Keratinocyte (primary cell): ENCODE measurements around the gene USP12. TPM values are rescaled to one million over a fixed set of nuclear protein-coding genes. Genes with fewer than 3 reads are reported as not detected.

Experiments used
- DNase-seq: peaks from one replicate; pipeline ENCODE4 v3.0.0-alpha.2; 2011; ENCODE audit warnings: low read depth, missing footprints, low spot score
- FAIRE-seq: peaks from 2 replicates; lab custom pipeline; 2011; peaks lifted over from hg19 to GRCh38; lab: Jason Lieb, UNC
- H2AFZ ChIP-seq: 2 replicates; pipeline ENCODE4 v1.6.0; 2012; ENCODE audit warnings: low read length, control low read depth, inconsistent platforms; ENCODE audit not compliant: control insufficient read depth
- H3K27ac ChIP-seq: 2 replicates; pipeline ENCODE4 v1.5.1; 2011; ENCODE audit warnings: low read length; ENCODE audit not compliant: control insufficient read depth, insufficient read depth
- H3K27me3 ChIP-seq: 3 replicates; pipeline ENCODE4 v1.6.0; 2011; ENCODE audit warnings: low read length; ENCODE audit not compliant: control insufficient read depth, insufficient read depth; ENCODE audit errors: extremely low read depth
- H3K36me3 ChIP-seq, 2 experiments: 2 replicates in 1 of 2; 3 replicates in 1 of 2; pipeline ENCODE4 v1.5.1; 2011; ENCODE audit warnings: low read length in 2 of 2, mild to moderate bottlenecking in 1 of 2; ENCODE audit not compliant: control insufficient read depth in 2 of 2, insufficient read depth in 2 of 2; ENCODE audit errors: extremely low read depth in 1 of 2
- H3K4me1 ChIP-seq: 3 replicates; pipeline ENCODE4 v1.5.1; 2011; ENCODE audit warnings: low read length; ENCODE audit not compliant: control insufficient read depth, insufficient read depth; ENCODE audit errors: extremely low read depth
- H3K4me2 ChIP-seq: 3 replicates; pipeline ENCODE4 v1.6.0; 2011; ENCODE audit warnings: low read depth, low read length; ENCODE audit not compliant: control insufficient read depth, insufficient read depth; ENCODE audit errors: extremely low read depth
- H3K4me3 ChIP-seq, 3 experiments: fragments of 200-600 bp in 1 of 3; sonication (generic) in 1 of 3; 2 replicates in 2 of 3; 3 replicates in 1 of 3; pipeline ENCODE4 v1.5.1; 2011 to 2016; ENCODE audit warnings: low read length in 3 of 3, mild to moderate bottlenecking in 3 of 3, control low read depth in 2 of 3, inconsistent platforms in 1 of 3, low read depth in 1 of 3, mixed read lengths in 1 of 3, mixed run types in 1 of 3, moderate library complexity in 1 of 3; ENCODE audit not compliant: control insufficient read depth in 2 of 3, insufficient read depth in 2 of 3; ENCODE audit errors: extremely low read depth in 1 of 3
- H3K79me2 ChIP-seq: 2 replicates; pipeline ENCODE4 v1.6.0; 2012; ENCODE audit warnings: low read length; ENCODE audit not compliant: control insufficient read depth, insufficient read depth
- H3K9ac ChIP-seq: 3 replicates; pipeline ENCODE4 v1.6.0; 2011; ENCODE audit warnings: low read length; ENCODE audit not compliant: control insufficient read depth, insufficient read depth; ENCODE audit errors: extremely low read depth
- H3K9me1 ChIP-seq: 3 replicates; pipeline ENCODE4 v1.6.0; 2011; ENCODE audit warnings: low read length; ENCODE audit not compliant: control insufficient read depth, insufficient read depth; ENCODE audit errors: extremely low read depth
- H3K9me3 ChIP-seq: 2 replicates; pipeline ENCODE4 v1.5.1; 2012; ENCODE audit warnings: low read depth, low read length; ENCODE audit not compliant: control insufficient read depth
- H4K20me1 ChIP-seq: 3 replicates; pipeline ENCODE4 v1.6.0; 2011; ENCODE audit warnings: low read length; ENCODE audit not compliant: control insufficient read depth, insufficient read depth; ENCODE audit errors: extremely low read depth
- CTCF ChIP-seq, 3 experiments: IDR thresholded peaks in 1 of 3; conservative IDR thresholded peaks in 1 of 3; optimal IDR thresholded peaks in 1 of 3; 2 replicates in 2 of 3; 3 replicates in 1 of 3; pipeline versions ENCODE3 to v1.5.1; 2011; ENCODE audit warnings: low read length in 3 of 3, mild to moderate bottlenecking in 3 of 3, moderate library complexity in 2 of 3, control low read depth in 1 of 3, inconsistent platforms in 1 of 3; ENCODE audit not compliant: insufficient read depth in 2 of 3; ENCODE audit errors: extremely low read depth in 1 of 3
- EZH2 ChIP-seq: IDR thresholded peaks from one replicate; pipeline ENCODE4 v1.6.1; 2012; ENCODE audit warnings: inconsistent platforms, mild to moderate bottlenecking, low read length, moderate library complexity
- dilution Hi-C: fragments of 300-500 bp; cut with MboI; formaldehyde crosslinking; loops from one replicate; pipeline ENCODE4 v1.7.0; 2020; ENCODE audit warnings: low sequenced_read_pairs; ENCODE audit not compliant: extremely low pct_ligation_motif_present
- polyA plus RNA-seq, 5 experiments: library from polyadenylated mRNA; depleted of rRNA in 3 of 5; stranded (reverse) in 3 of 5; stranded (forward) in 1 of 5; unstranded in 1 of 5; fragments of >200 nt; gene quantifications; 1 replicate in 1 of 5; 2 replicates in 3 of 5; 3 replicates in 1 of 5; pipeline versions ENCODE4 v1.2.1 to v1.2.3, GENCODE V29; 2011 to 2012; ENCODE audit warnings: missing spikeins in 2 of 5, low read depth in 1 of 5, low replicate concordance in 1 of 5

Gene USP12
- polyA plus RNA-seq, 1 donor (not counting 4 experiments of a cell fraction or from before 2014, with no cell fraction given), result 20.7 TPM

- FAIRE-seq, result no peak
- Histone ChIP-seq H3K9me1 (no peaks in the 10 kb centered on the region), H3K27me3 (no peaks in the 10 kb centered on the region), H3K4me3 (no peak overlapping the region), H3K4me1 (peaks cover 5% of the 10 kb centered on the region), H4K20me1 (no peaks in the 10 kb centered on the region), H3K9ac (no peak overlapping the region), H3K36me3 (no peaks in the 10 kb centered on the region), H3K79me2 (no peaks in the 10 kb centered on the region), H3K27ac (no peak overlapping the region), H3K9me3 (no peaks in the 10 kb centered on the region), H2AFZ (no peak overlapping the region), H3K4me2 (no peak overlapping the region)
- TF ChIP-seq CTCF (optimal IDR thresholded peaks at IDR 0.05 in 1 of 3, IDR thresholded peaks at IDR 0.05 in 1 of 3, conservative IDR thresholded peaks at IDR 0.05 in 1 of 3; ENCODE audit: extremely low read depth in 1 of 3, insufficient read depth in 2 of 3, low read length in 3 of 3) (no peak), EZH2 (no peak)
- DNase-seq, result no peak
- dilution Hi-C loops, result no loop called here
Measured at GRCh38 chr13:27176470-27177410, 5.1 kb upstream of the USP12 start.

GRCh38 chr13:27174766-27175455 is 3.3 kb upstream of the USP12 start:
- Histone ChIP-seq H3K4me1 (peaks cover 9% of the 10 kb centered on the region), H3K36me3 (no peaks in the 10 kb centered on the region), H2AFZ (no peak overlapping the region), H3K4me2 (no peak overlapping the region), H3K27me3 (no peaks in the 10 kb centered on the region), H3K27ac (no peak overlapping the region), H3K79me2 (peaks cover 10% of the 10 kb centered on the region), H3K9me1 (no peaks in the 10 kb centered on the region), H3K4me3 (no peak overlapping the region), H4K20me1 (no peaks in the 10 kb centered on the region), H3K9ac (no peak overlapping the region), H3K9me3 (no peaks in the 10 kb centered on the region)
- TF ChIP-seq EZH2 (no peak), CTCF (optimal IDR thresholded peaks at IDR 0.05 in 1 of 3, IDR thresholded peaks at IDR 0.05 in 1 of 3, conservative IDR thresholded peaks at IDR 0.05 in 1 of 3; ENCODE audit: extremely low read depth in 1 of 3, insufficient read depth in 2 of 3, low read length in 3 of 3) (no peak)
- FAIRE-seq, result no peak
- dilution Hi-C loops, result no loop called here
- no peak for DNase-seq
